Measurements from ENCODE around the gene KLHL8. TPM values are rescaled to one million over a fixed set of nuclear protein-coding genes. Genes with fewer than 3 reads are reported as not detected.
A peak's percentile ranks its signal among the peaks of the same experiment; 100 is the strongest.

The KLHL8 gene
- total RNA-seq, 2 experiments from 2014 or later: 6.3 to 7.0 TPM

DNA sequence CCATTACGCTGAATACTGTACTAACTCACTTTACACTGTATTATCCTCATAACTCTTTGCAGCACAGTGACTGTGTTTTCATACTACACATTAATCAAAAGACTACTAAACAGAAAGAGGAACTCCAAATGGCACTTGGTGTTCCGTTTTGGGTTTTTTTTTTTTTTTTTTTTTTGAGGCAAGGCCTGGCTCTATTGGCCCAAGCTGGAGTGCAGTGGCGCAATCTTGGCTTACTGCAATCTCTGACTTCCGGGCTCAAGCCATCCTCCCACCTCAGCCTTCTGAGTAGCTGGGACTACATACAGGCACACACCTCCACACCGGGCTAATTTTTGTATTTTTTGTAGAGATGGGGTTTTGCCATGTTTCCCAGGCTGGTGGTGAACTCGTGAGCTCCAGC is 10.7 kb downstream of the KLHL8 start:
- Histone ChIP-seq H3K4me1 (ENCODE audit: insufficient read depth, low read length) (no peaks in the 10 kb centered on the region), H3K4me3 (ENCODE audit: low read length) (peak overlapping the region; percentile 0), H3K36me3 (ENCODE audit: insufficient read depth, low read length) (no peaks in the 10 kb centered on the region), H3K27ac (ENCODE audit: low read depth in 1 of 2, low read length in 2 of 2) (no peak overlapping the region), H3K9me3 (ENCODE audit: control insufficient read depth in 1 of 2, insufficient read depth in 1 of 2, low read length in 2 of 2) (no peaks in the 10 kb centered on the region), H3K27me3 (ENCODE audit: control insufficient read depth in 1 of 2, insufficient read depth in 2 of 2, low read length in 2 of 2) (no peaks in the 10 kb centered on the region)
- peak overlapping the region; percentile 47 for H3K27ac Mint-ChIP-seq
- peaks cover 17% of the 10 kb centered on the region for H3K4me1 Mint-ChIP-seq (ENCODE audit: low read depth)
- POLR2A ChIA-PET: interaction anchor here (1.9 kb wide), 1 partner anchor 10 kb away, joined by 14 read pairs; the partner anchor contains the start of gene KLHL8
- peak; percentile 84 for ATAC-seq (ENCODE audit: poor library complexity)
- peak overlapping the region; percentile 78 for H3K4me3 Mint-ChIP-seq
- no peaks in the 10 kb centered on the region for H3K9me3 Mint-ChIP-seq
- DNase-seq: peak in 5 of 14 experiments; percentile 7 to 67 (median 27)
- peaks cover 5% of the 10 kb centered on the region for H3K36me3 Mint-ChIP-seq (ENCODE audit: low read depth)
- intact Hi-C loops (cut with DNase I, micrococcal nuclease): no loop called here
- H3K27me3 Mint-ChIP-seq: no peaks in the 10 kb centered on the region
- TF ChIP-seq, protein P1, sequence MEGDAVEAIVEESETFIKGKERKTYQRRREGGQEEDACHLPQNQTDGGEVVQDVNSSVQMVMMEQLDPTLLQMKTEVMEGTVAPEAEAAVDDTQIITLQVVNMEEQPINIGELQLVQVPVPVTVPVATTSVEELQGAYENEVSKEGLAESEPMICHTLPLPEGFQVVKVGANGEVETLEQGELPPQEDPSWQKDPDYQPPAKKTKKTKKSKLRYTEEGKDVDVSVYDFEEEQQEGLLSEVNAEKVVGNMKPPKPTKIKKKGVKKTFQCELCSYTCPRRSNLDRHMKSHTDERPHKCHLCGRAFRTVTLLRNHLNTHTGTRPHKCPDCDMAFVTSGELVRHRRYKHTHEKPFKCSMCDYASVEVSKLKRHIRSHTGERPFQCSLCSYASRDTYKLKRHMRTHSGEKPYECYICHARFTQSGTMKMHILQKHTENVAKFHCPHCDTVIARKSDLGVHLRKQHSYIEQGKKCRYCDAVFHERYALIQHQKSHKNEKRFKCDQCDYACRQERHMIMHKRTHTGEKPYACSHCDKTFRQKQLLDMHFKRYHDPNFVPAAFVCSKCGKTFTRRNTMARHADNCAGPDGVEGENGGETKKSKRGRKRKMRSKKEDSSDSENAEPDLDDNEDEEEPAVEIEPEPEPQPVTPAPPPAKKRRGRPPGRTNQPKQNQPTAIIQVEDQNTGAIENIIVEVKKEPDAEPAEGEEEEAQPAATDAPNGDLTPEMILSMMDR (IDR thresholded peaks at IDR 0.05): no peak
- CTCF ChIA-PET: interaction anchor here (1.3 to 1.5 kb wide), 2 partner anchors 10 to 22 kb away, joined by 4 to 6 read pairs; partner anchors contain the start of gene KLHL8

DNA sequence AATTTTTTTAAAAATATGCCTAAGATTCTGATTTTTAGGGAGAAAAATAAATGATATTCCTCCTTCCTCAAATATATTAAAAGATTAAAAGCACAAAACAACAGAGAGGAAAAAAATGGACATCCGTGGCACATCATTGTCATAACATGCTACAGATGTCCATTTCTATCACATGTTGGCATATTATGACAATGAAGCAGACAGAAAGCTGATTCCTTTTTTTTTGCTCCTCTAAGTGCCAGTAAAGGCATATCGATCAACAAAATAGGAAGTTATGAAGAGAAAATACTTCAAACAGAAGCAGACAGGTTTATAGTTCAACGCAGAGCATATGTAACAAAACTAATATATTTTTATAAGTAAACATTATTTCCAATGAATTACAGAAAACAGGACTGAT is 11.2 kb downstream of the KLHL8 start:
- Mint-ChIP-seq H3K36me3 (ENCODE audit: low read depth) (peaks cover 9% of the 10 kb centered on the region), H3K27me3 (no peaks in the 10 kb centered on the region), H3K4me3 (peak overlapping the region; percentile 18), H3K4me1 (ENCODE audit: low read depth) (peaks cover 22% of the 10 kb centered on the region), H3K9me3 (no peaks in the 10 kb centered on the region), H3K27ac (peak overlapping the region; percentile 47)
- CTCF ChIA-PET: interaction anchor here (1.5 kb wide), 1 partner anchor 11 kb away, joined by 6 read pairs; the partner anchor contains the start of gene KLHL8
- Histone ChIP-seq H3K36me3 (ENCODE audit: insufficient read depth, low read length) (no peaks in the 10 kb centered on the region), H3K9me3 (ENCODE audit: control insufficient read depth in 1 of 2, insufficient read depth in 1 of 2, low read length in 2 of 2) (no peaks in the 10 kb centered on the region), H3K4me1 (ENCODE audit: insufficient read depth, low read length) (no peaks in the 10 kb centered on the region), H3K4me3 (ENCODE audit: low read length) (peak overlapping the region; percentile 0), H3K27me3 (ENCODE audit: control insufficient read depth in 1 of 2, insufficient read depth in 2 of 2, low read length in 2 of 2) (no peaks in the 10 kb centered on the region), H3K27ac (ENCODE audit: low read depth in 1 of 2, low read length in 2 of 2) (no peak overlapping the region)
- ATAC-seq (ENCODE audit: poor library complexity): no peak
- no peak for DNase-seq
- POLR2A ChIA-PET: interaction anchor here (1.9 kb wide), 1 partner anchor 11 kb away, joined by 14 read pairs; the partner anchor contains the start of gene KLHL8
- intact Hi-C loops (cut with DNase I, micrococcal nuclease): no loop called here
- TF ChIP-seq, protein P1 (IDR thresholded peaks at IDR 0.05): no peak

DNA sequence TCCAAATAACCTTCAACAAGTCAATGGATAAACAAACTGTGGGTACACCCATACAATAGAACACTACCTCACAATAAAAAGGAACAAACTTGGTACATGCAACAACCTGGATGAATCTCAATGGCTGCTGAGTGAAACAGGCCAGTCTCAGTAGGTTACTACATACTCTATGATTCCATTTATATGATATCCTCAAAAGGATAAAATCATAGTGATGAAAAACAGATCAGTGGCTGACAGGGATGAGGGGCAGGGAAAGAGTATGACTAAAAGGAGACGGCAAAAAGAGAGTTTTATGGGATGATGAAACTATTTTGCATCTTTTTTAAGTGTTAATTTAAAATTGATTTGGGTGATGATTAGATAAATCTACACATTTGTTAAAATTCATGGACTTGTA is 15.9 kb downstream of the KLHL8 start:
- POLR2A ChIA-PET: no interaction called here
- ATAC-seq (ENCODE audit: poor library complexity): no peak
- CTCF ChIA-PET: no interaction called here

More for the DNA sequence above, 15.9 kb downstream of the KLHL8 start:
- Histone ChIP-seq H3K4me3 (ENCODE audit: low read length) (no peak overlapping the region), H3K9me3 (ENCODE audit: control insufficient read depth in 1 of 2, insufficient read depth in 1 of 2, low read length in 2 of 2) (peaks cover 0 to 6% of the 10 kb centered on the region in 2 experiments), H3K27me3 (ENCODE audit: control insufficient read depth in 1 of 2, insufficient read depth in 2 of 2, low read length in 2 of 2) (no peaks in the 10 kb centered on the region), H3K27ac (ENCODE audit: low read depth in 1 of 2, low read length in 2 of 2) (no peak overlapping the region), H3K4me1 (ENCODE audit: insufficient read depth, low read length) (no peaks in the 10 kb centered on the region), H3K36me3 (ENCODE audit: insufficient read depth, low read length) (no peaks in the 10 kb centered on the region)
- no peaks in the 10 kb centered on the region for H3K27me3 Mint-ChIP-seq
- TF ChIP-seq, protein P1 (IDR thresholded peaks at IDR 0.05): no peak
- peaks cover 10% of the 10 kb centered on the region for H3K9me3 Mint-ChIP-seq
- peaks cover 20% of the 10 kb centered on the region for H3K36me3 Mint-ChIP-seq (ENCODE audit: low read depth)
- intact Hi-C loops (cut with DNase I, micrococcal nuclease): no loop called here
- no peak for DNase-seq
- no peak overlapping the region for H3K4me3 Mint-ChIP-seq
- no peak overlapping the region for H3K27ac Mint-ChIP-seq
- peaks cover 27% of the 10 kb centered on the region for H3K4me1 Mint-ChIP-seq (ENCODE audit: low read depth)
